Renal pelvis (tissue), 4 donors: ENCODE data around the gene PCBD1. TPM values are rescaled to one million over a fixed set of nuclear protein-coding genes. Genes with fewer than 3 reads are reported as not detected.
"Not testable (repeated sequence)": the region's sequence is repeated elsewhere in the genome, so short reads cannot be mapped to it uniquely, and the experiment has no call there.

Experiments used
- DNase-seq: peaks from one replicate; pipeline ENCODE4 v3.0.0-alpha.2; 2013
- polyA plus RNA-seq, 3 donors: library from polyadenylated mRNA; unstranded; fragments of 120-200 nt; gene quantifications; one replicate each; pipeline ENCODE4 v1.2.1, GENCODE V29; 2013; ENCODE audit not compliant: insufficient read length in 3 of 3

PCBD1 gene
- polyA plus RNA-seq, 3 donors = 114 to 131 (median 128) TPM

DNA sequence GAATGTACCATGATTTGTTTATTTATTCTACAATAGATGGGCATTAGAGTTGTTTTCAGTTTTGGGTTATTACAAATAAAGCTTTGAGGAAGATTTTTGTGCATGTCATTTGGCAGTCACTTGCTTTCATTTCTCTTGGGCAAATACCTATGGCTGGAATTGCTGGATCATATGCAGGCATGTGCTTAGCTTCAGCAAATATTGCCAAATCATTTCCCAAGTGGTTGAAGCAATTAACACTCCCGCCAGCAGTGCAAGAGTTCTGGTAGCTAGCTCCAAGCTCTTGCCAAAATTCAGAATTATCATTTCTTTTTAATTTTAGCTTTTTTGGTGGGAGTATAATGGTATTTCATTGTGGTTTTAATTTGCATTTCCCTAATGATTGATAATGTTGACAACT is 32.9 kb upstream of the PCBD1 start:
- DNase-seq = no peak

DNA sequence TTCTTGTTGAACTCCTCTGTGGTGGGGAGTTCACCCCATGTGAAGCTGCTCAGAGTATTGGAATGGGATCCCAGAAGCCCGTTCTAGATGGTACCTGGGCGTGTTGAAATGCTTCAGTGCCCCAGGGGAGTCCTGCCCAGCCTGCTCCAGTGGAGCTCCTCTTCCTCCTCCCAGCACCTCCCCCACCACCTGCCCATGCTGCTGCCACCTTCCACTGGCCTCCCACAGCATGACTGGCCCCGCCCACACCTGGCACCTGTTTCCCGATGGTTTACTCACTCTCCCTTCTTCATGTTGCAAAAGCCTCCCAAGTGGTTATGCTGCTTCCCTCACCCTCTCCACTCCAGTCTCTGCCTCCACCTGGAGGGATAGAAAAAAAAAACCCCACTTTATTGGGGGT is 32.2 kb upstream of the PCBD1 start:
- no peak for DNase-seq

DNA sequence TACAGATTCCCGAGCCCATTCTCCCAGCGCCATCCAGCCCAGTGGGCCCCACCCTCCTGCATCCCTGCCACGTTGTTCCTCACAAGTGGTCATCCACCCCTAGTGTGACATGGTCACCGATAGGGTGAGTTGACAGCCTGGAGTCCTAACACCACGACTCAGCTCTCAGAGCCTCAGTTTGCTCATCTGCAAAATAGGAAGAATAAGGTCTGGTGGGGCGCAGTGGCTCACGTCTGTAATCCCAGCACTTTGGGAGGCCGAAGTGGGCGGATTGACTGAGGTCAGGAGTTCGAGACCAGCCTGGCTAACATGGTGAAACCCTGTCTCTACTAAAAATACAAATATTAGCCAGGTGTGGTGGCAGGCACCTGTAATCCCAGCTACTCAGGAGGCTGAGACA is 31.5 kb upstream of the PCBD1 start:
- DNase-seq = not testable (repeated sequence)

- DNase-seq = peak; percentile 37
Observed at GRCh38 chr10:70918851-70919530, 30.6 kb upstream of the PCBD1 start.

DNA sequence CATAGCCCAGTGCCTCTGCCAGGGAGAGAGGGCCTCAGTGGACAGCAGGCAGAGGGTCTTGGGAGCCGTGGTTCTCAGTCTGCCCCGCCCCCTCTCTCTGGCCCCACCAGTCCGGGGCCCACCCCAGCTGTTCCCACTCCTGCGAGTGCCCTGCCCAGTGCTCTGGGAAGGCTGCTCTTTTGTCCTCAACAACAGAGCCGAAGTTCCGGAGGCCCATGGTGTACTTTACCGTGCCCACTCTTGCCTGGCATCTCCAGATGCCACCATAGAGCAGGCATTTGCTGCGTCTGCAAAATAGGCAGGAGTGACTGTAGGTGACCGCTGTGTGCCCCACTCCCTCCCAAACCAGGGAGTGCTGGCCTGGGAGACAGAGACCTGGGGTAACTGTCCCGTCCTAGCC is 29.3 kb upstream of the PCBD1 start:
- no peak for DNase-seq

DNA sequence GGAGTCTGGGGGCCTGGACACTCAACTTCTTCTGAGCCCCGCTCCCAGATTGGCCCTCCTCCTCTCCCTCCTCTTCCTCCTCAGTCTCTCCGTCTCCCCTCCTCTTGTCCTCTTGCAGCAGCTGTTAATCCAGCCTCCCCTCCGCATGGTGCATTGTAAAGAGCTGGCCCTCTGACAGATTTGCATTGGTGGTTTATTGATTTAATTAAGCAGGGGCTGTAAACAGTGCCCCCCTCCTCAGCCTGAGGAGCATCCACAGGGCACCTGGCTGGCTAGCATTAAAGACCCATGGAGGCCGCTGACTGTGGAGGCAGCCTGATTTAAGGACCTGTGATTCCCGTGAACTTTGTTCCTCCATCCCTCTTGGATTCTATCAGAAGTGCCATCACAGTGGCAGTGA is 28.9 kb upstream of the PCBD1 start:
- DNase-seq = no peak

- DNase-seq = no peak
Observed at GRCh38 chr10:70916241-70916640, 27.9 kb upstream of the PCBD1 start.

GRCh38 chr10:70915806-70916205 is 27.4 kb upstream of the PCBD1 start:
- DNase-seq = no peak

GRCh38 chr10:70915206-70915605 is 26.8 kb upstream of the PCBD1 start:
- no peak for DNase-seq

- DNase-seq = no peak
Observed at GRCh38 chr10:70914316-70914864, 26.0 kb upstream of the PCBD1 start.

DNA sequence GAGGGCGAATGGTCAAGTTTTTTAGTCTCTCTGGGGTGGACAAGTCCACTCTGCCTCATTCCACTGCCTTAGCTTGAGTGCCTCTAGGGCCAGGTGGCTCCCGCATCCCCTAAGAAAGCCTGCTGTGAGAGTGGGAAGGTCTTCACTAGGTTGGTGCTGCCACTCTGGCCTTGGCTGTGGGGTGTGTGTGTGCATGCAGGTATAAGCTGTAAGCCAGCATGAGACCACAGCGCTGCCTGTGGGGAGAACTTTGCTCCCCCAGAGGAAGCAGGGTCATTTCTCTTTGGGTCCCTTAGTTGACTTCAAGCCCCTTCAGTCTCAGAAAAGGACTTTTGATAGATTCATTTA is 25.5 kb upstream of the PCBD1 start:
- no peak for DNase-seq

DNA sequence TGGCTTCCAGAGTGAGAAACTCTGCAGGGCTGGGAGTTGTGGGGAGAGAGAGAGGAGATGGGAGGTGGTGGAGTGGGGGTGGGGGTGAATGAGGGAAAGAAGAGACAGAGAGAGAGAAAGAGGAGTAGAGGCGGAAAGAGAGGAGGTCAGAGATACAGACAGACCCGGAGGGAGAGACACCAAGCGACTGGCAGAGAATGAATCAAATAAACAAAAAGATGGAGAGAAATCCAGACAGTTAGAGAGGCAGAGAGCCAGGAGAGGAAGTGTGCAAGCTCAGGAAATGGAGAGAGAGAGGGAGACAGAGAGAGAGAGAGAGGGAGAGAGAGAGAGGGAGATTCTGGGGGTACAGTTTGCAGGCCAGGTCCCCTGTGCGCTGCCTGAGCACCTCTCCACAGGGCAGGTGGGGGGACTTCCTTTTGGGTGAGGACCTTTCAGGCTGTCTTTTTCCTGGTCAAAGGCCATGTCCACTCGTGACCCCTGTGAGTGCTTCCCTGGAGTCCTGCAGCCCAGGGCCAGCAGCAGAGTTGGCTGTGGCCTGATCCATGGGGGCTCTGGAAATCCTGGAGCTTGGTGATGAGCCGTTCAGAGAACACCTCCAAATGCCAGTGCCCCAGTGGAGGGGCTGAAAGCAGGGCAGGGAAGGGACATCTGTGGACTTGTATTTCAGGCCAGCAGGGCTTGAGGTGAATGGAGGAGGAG is 25.0 kb upstream of the PCBD1 start:
- DNase-seq = no peak

- DNase-seq = no peak
Observed at GRCh38 chr10:70912556-70912955, 24.2 kb upstream of the PCBD1 start.

DNA sequence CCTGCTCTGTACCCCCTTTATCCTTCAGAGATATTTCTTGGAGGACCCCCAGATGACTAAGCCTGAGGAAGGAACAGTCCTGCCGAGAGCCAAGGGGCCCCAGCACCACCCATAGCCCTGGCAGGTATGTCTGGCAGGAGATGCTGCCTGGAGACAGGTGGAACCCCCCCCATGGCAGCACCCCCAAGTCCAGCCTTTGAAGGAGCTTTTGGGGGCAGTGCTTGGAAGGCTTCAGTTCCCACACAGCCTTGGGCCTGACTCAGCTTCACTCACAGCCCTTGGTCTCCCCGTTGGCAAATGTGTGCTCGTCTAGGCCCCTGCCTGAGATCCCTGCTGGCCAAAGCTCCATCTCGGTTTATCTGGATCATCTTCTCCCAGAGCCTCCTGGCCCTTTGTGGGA is 23.0 kb upstream of the PCBD1 start:
- DNase-seq = no peak

GRCh38 chr10:70910486-70911341 is 22.3 kb upstream of the PCBD1 start:
- no peak for DNase-seq

- DNase-seq = no peak
Observed at GRCh38 chr10:70909326-70909935, 21.1 kb upstream of the PCBD1 start.

DNA sequence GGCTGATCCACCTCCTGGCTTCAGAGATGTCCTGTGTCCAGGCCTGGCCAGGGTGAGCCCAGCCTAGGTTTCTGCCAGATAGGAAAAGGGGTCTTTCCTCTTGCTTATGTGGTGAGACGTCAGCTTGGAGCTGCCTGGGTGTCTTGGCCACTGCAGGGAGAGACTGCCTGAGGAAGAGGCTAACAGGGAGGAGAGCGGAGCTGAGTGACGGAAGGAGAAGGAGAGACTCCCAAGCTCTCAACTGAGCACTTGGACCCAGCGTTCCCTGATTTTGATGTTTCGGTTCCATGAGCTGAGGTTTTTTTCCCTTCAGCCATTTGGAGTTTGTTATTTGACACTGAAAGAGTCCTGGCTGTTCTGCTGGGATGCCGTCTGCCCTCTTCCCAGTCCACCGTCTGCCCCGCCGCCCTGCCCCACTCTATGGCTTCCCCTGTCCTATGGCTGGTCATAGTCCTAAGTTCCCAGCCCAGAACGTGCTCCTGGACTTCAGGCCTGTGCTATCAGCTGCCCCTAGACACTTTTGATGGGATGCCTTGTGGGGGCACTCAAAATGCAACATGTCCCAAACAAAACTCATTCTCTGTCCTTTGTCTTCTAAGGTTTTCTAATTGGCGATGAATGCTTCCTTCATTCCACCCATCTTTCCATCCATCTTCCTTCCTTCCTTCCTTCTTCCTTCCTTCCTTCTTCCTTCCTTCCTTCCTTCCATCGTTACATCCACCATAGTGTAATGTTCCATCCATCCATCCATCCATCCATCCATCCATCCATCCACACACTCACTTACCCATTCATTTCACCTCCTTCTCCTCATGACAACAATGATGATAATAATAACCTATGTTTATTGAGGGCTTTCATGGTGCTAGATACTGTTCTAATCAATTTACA is 20.3 kb upstream of the PCBD1 start:
- DNase-seq = no peak

DNA sequence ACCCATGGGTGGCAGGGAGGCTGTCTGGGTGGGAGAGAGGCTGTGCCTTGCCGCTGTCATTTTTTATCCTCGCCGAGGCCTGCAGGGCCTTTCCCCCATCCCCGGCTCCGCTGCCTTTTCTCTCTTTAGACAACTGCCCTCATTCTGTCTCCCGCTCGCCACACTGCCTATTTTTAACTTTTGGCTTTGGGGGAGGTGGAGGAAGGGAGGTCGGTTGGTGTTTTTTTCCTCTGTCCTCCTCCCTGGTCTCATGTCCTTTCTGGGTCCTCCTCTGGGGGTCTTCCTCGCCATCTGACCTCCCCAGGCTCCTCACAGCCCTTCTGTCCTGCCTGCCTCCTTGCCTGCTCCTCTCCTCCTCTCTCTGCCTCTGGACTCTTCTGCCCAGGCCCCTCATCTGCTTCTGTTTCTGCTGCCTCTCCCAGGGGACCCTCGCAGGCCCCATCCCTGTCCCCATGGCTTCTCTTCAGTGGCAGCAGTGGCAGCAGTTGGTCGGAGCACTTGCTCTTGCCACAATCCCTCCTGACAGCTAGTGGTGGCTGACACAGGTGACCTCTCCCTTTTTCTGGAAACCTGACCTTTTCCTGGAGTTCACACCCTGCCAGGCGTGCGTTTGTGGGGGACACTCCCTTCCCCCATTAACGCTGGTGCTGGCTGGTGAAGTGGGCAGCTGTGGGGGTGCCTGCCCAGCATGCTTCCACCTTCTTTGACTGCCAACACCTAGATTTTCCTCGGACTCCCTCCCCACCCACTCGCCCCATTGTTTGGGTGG is 19.5 kb upstream of the PCBD1 start:
- no peak for DNase-seq

GRCh38 chr10:70906953-70907636 is 18.7 kb upstream of the PCBD1 start:
- DNase-seq = no peak
